Measurements from ENCODE around the gene ZNF275.

GRCh38 chrX:153327561-153327960 is 6.4 kb upstream of the ZNF275 start:
- TF ChIP-seq, protein P1, sequence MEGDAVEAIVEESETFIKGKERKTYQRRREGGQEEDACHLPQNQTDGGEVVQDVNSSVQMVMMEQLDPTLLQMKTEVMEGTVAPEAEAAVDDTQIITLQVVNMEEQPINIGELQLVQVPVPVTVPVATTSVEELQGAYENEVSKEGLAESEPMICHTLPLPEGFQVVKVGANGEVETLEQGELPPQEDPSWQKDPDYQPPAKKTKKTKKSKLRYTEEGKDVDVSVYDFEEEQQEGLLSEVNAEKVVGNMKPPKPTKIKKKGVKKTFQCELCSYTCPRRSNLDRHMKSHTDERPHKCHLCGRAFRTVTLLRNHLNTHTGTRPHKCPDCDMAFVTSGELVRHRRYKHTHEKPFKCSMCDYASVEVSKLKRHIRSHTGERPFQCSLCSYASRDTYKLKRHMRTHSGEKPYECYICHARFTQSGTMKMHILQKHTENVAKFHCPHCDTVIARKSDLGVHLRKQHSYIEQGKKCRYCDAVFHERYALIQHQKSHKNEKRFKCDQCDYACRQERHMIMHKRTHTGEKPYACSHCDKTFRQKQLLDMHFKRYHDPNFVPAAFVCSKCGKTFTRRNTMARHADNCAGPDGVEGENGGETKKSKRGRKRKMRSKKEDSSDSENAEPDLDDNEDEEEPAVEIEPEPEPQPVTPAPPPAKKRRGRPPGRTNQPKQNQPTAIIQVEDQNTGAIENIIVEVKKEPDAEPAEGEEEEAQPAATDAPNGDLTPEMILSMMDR (IDR thresholded peaks at IDR 0.05), result no peak
- TF ChIP-seq POLR2A (IDR thresholded peaks at IDR 0.05), result no peak
